ENCODE data around the gene GRAMD2B.

Gene GRAMD2B

DNA sequence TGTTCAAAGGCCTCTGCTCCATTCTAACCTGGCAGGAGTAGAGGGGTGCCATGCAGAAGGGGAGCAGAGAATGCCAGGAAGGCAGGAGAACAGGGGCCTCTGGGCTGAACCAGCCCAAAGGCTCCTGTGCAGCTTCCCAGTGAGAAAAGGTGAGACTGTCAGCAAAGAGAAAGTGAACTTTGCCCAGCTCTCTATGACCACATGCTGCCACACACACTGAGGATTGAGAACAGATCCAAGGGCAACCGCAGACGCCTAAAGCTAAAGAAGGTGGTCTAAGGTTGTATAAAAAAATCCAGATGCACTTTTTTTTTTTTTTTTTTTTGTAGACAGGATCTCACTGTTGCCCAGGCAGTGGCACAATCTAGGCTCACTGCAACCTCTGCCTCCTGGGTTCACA, 120.5 kb downstream of the GRAMD2B start:
- TF ChIP-seq, protein P1, sequence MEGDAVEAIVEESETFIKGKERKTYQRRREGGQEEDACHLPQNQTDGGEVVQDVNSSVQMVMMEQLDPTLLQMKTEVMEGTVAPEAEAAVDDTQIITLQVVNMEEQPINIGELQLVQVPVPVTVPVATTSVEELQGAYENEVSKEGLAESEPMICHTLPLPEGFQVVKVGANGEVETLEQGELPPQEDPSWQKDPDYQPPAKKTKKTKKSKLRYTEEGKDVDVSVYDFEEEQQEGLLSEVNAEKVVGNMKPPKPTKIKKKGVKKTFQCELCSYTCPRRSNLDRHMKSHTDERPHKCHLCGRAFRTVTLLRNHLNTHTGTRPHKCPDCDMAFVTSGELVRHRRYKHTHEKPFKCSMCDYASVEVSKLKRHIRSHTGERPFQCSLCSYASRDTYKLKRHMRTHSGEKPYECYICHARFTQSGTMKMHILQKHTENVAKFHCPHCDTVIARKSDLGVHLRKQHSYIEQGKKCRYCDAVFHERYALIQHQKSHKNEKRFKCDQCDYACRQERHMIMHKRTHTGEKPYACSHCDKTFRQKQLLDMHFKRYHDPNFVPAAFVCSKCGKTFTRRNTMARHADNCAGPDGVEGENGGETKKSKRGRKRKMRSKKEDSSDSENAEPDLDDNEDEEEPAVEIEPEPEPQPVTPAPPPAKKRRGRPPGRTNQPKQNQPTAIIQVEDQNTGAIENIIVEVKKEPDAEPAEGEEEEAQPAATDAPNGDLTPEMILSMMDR (IDR thresholded peaks at IDR 0.05; ENCODE audit: unreplicated experiment in 3 of 3), result no peak
- Mint-ChIP-seq H3K27ac (peak overlapping the region in 2 of 3 experiments; percentile 23 to 47), H3K27me3 (ENCODE audit: low read depth) (no peaks in the 10 kb centered on the region), H3K4me1 (no peaks in the 10 kb centered on the region), H3K36me3 (ENCODE audit: low read depth) (peaks cover 33% of the 10 kb centered on the region), H3K4me3 (no peak overlapping the region), H3K9me3 (no peaks in the 10 kb centered on the region)

All from nephron (organoid).